Liver (tissue), 9 donors: ENCODE data around the gene CSMD2. TPM values are rescaled to one million over a fixed set of nuclear protein-coding genes. Genes with fewer than 3 reads are reported as not detected.

Experiments used
- DNase-seq: peaks from one replicate; pipeline ENCODE4 v3.0.0-alpha.2; 2017; ENCODE audit warnings: low spot score
- H3K27ac ChIP-seq, 2 donors: one replicate each; pipeline ENCODE4 v1.7.0; 2013; ENCODE audit warnings: inconsistent platforms in 2 of 2, low read length in 2 of 2, control low read depth in 1 of 2, low read depth in 1 of 2, mild to moderate bottlenecking in 1 of 2
- H3K27me3 ChIP-seq, 4 donors: one replicate each; pipeline versions ENCODE4 v1.6.1 to v1.7.0; 2013; ENCODE audit warnings: low read length in 3 of 4, inconsistent platforms in 1 of 4, mild to moderate bottlenecking in 1 of 4, moderate library complexity in 1 of 4; ENCODE audit not compliant: control insufficient read depth in 4 of 4, insufficient read depth in 4 of 4
- H3K36me3 ChIP-seq, 4 donors: one replicate each; pipeline versions ENCODE4 v1.6.1 to v1.7.0; 2013; ENCODE audit warnings: low read length in 3 of 4, mild to moderate bottlenecking in 3 of 4, low read depth in 1 of 4, moderate library complexity in 1 of 4; ENCODE audit not compliant: control insufficient read depth in 4 of 4, insufficient read depth in 3 of 4
- H3K4me1 ChIP-seq, 4 donors: one replicate each; pipeline versions ENCODE4 v1.6.1 to v1.7.0; 2013; ENCODE audit warnings: low read length in 3 of 4, mild to moderate bottlenecking in 3 of 4, moderate library complexity in 1 of 4; ENCODE audit not compliant: control insufficient read depth in 4 of 4, insufficient read depth in 4 of 4
- H3K4me3 ChIP-seq, 3 donors: one replicate each; pipeline versions ENCODE4 v1.6.1 to v1.7.0; 2013; ENCODE audit warnings: low read length in 3 of 3, control low read depth in 1 of 3, low read depth in 1 of 3, mild to moderate bottlenecking in 1 of 3
- H3K9ac ChIP-seq, 2 donors: one replicate each; pipeline ENCODE4 v1.7.0; 2013; ENCODE audit warnings: low read length in 2 of 2, mild to moderate bottlenecking in 2 of 2, moderate library complexity in 2 of 2, control low read depth in 1 of 2, low read depth in 1 of 2
- H3K9me3 ChIP-seq, 4 donors: one replicate each; pipeline versions ENCODE4 v1.6.1 to v1.7.0; 2013; ENCODE audit warnings: low read length in 3 of 4; ENCODE audit not compliant: control insufficient read depth in 4 of 4
- FOXA1 ChIP-seq: IDR thresholded peaks from 2 replicates; pipeline ENCODE4 v1.6.1; 2016; ENCODE audit warnings: antibody characterized with exemption
- FOXA2 ChIP-seq: IDR thresholded peaks from 2 replicates; pipeline ENCODE4 v1.6.1; 2016; ENCODE audit warnings: antibody characterized with exemption
- HNF4G ChIP-seq: IDR thresholded peaks from 2 replicates; pipeline ENCODE4 v1.6.1; 2016; ENCODE audit warnings: antibody characterized with exemption
- JUND ChIP-seq, 2 donors: IDR thresholded peaks; 2 replicates each; pipeline ENCODE4 v1.6.1; 2016; ENCODE audit warnings: antibody characterized with exemption in 2 of 2
- NR2F2 ChIP-seq: IDR thresholded peaks from 2 replicates; pipeline ENCODE4 v1.6.1; 2016; ENCODE audit warnings: antibody characterized with exemption
- RAD21 ChIP-seq, 2 donors: IDR thresholded peaks; 2 replicates each; pipeline ENCODE4 v1.6.1; 2016; ENCODE audit warnings: antibody characterized with exemption in 2 of 2, mild to moderate bottlenecking in 2 of 2
- RXRA ChIP-seq, 2 donors: IDR thresholded peaks; 2 replicates each; pipeline ENCODE4 v1.6.1; 2017 to 2018; ENCODE audit warnings: antibody characterized with exemption in 2 of 2, mild to moderate bottlenecking in 1 of 2
- SP1 ChIP-seq: IDR thresholded peaks from 2 replicates; pipeline ENCODE4 v1.6.1; 2018; ENCODE audit warnings: antibody characterized with exemption, mild to moderate bottlenecking
- WGBS: extraction: QIAGEN DNeasy Blood & Tissue Kit; methylation state at CpG from one replicate; pipeline ENCODE4 v1.1.7; 2013; 5-methylcytosine and 5-hydroxymethylcytosine counted together
- polyA plus RNA-seq, 2 donors: library from polyadenylated mRNA; stranded (reverse) in 1 of 2; unstranded in 1 of 2; fragments of 200-250 nt in 1 of 2; fragments of >200 nt in 1 of 2; fragmentation: Nextera tagmentation in 1 of 2; extraction: Ambion mirVana in 1 of 2; gene quantifications; one replicate each; pipeline versions ENCODE4 v1.2.1 to v1.2.3, GENCODE V29; 2013 to 2015
- total RNA-seq, 2 donors: library from RNA; depleted of rRNA; stranded (reverse); fragments of >200 nt; gene quantifications; one replicate each; pipeline ENCODE4 v1.2.3, GENCODE V29; 2014
- TF ChIP-seq, protein P1 (sequence below): IDR thresholded peaks from 2 replicates; pipeline ENCODE4 v1.6.1; 2016; ENCODE audit warnings: antibody characterized with exemption
- TF ChIP-seq, protein P2 (sequence below): fragments of 150-350 bp; IDR thresholded peaks from 2 replicates; pipeline ENCODE4 v1.5.1; 2017; ENCODE audit warnings: improper control_type of control experiment, low read depth, low read length; ENCODE audit not compliant: missing input control
- donor health status: healthy.
- donor health status: healthy.
- donor health status: healthy.
- donor health status: healthy.
- donor health status: healthy.

Gene CSMD2
- total and polyA plus RNA-seq, 4 donors = 0.08 to 0.09 TPM; not detected in 2

DNA sequence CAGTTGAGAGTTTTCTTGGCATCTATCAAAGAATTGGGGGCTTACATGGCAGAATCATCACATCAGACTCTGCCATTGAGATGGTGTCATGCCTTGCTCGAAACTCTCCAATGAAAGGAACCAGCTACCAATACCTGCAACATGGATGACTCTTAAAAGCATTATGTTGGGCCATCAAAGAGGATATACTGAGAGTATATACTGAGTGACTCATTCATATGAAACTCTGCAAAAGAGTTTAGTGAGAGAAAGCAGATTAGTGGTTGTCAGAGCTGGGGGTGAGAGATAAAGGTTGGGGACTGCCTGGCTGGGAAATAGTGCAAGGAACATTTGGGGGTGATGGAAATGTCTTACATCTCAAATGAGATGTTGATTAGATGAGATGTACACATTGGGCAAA, 315.8 kb downstream of the CSMD2 start:
- DNase-seq = no peak
- Histone ChIP-seq H3K27me3 (peaks cover 0 to 2% (median 0%) of the 10 kb centered on the region in 4 donors), H3K27ac (no peak overlapping the region), H3K4me3 (no peak overlapping the region), H3K9me3 (no peaks in the 10 kb centered on the region), H3K36me3 (no peaks in the 10 kb centered on the region), H3K9ac (no peak overlapping the region), H3K4me1 (no peaks in the 10 kb centered on the region)
- no peak for TF ChIP-seq FOXA2
- TF ChIP-seq RAD21 (IDR thresholded peaks at IDR 0.05) = no peak
- WGBS = 84% methylated on average over 1 of the region's 1 CpG

GRCh38 chr1:33848205-33848937, 316.7 kb downstream of the CSMD2 start:
- Histone ChIP-seq H3K4me3 (no peak overlapping the region), H3K9me3 (no peaks in the 10 kb centered on the region), H3K9ac (no peak overlapping the region), H3K27ac (no peak overlapping the region), H3K36me3 (no peaks in the 10 kb centered on the region), H3K4me1 (no peaks in the 10 kb centered on the region), H3K27me3 (peaks cover 0 to 2% (median 0%) of the 10 kb centered on the region in 4 donors)
- WGBS = 53% methylated on average over 4 of the region's 4 CpGs
- no peak for DNase-seq
- no peak for TF ChIP-seq FOXA1

DNA sequence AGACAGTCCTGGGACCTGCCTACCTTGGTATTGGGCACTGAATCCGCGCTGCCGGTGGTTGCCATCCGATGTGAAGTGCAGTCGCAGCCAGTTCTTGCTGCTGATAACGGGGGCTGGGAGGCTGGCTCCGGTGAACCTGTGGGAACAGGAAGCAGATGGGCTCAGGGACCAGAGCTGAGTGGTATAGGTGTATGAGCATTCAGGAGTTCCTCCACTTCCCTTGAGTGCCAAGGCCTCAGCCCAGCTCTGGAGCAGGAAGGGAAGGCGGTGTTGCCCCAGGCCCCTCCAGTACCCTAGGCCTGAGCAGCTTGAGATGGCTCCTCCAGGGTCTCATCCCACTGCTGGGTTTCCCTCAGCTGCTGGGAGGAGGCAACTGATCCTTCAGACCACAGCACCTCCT, 318.2 kb downstream of the CSMD2 start:
- Histone ChIP-seq H3K36me3 (no peaks in the 10 kb centered on the region), H3K27me3 (no peaks in the 10 kb centered on the region), H3K9ac (no peak overlapping the region), H3K4me3 (no peak overlapping the region), H3K9me3 (no peaks in the 10 kb centered on the region), H3K27ac (no peak overlapping the region), H3K4me1 (no peaks in the 10 kb centered on the region)
- WGBS = 94% methylated on average over 8 of the region's 8 CpGs
- TF ChIP-seq RAD21 (IDR thresholded peaks at IDR 0.05) (no peak), FOXA1 (no peak), JUND (IDR thresholded peaks at IDR 0.05) (no peak), FOXA2 (no peak), RXRA (IDR thresholded peaks at IDR 0.05) (no peak), HNF4G (no peak)
- TF ChIP-seq, protein P1, sequence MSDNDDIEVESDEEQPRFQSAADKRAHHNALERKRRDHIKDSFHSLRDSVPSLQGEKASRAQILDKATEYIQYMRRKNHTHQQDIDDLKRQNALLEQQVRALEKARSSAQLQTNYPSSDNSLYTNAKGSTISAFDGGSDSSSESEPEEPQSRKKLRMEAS = no peak
- no peak for DNase-seq

GRCh38 chr1:33844166-33844565, 320.9 kb downstream of the CSMD2 start:
- no peak overlapping the region for H3K27ac ChIP-seq
- no peak for DNase-seq
- TF ChIP-seq FOXA2 (no peak), SP1 (no peak), HNF4G (no peak), NR2F2 (no peak)
- TF ChIP-seq, protein P2, sequence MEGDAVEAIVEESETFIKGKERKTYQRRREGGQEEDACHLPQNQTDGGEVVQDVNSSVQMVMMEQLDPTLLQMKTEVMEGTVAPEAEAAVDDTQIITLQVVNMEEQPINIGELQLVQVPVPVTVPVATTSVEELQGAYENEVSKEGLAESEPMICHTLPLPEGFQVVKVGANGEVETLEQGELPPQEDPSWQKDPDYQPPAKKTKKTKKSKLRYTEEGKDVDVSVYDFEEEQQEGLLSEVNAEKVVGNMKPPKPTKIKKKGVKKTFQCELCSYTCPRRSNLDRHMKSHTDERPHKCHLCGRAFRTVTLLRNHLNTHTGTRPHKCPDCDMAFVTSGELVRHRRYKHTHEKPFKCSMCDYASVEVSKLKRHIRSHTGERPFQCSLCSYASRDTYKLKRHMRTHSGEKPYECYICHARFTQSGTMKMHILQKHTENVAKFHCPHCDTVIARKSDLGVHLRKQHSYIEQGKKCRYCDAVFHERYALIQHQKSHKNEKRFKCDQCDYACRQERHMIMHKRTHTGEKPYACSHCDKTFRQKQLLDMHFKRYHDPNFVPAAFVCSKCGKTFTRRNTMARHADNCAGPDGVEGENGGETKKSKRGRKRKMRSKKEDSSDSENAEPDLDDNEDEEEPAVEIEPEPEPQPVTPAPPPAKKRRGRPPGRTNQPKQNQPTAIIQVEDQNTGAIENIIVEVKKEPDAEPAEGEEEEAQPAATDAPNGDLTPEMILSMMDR = no peak
- TF ChIP-seq, protein P1 = no peak
- H3K9me3 ChIP-seq = no peaks in the 10 kb centered on the region
- H3K36me3 ChIP-seq = no peaks in the 10 kb centered on the region
- no peaks in the 10 kb centered on the region for H3K27me3 ChIP-seq
- 78% methylated on average over 5 of the region's 5 CpGs for WGBS
- H3K9ac ChIP-seq = no peak overlapping the region
- H3K4me3 ChIP-seq = no peak overlapping the region
- H3K4me1 ChIP-seq = no peaks in the 10 kb centered on the region
